ENCODE data around the gene GNG13. TPM values are rescaled to one million over a fixed set of nuclear protein-coding genes. Genes with fewer than 3 reads are reported as not detected.

Gene GNG13
- total RNA-seq = not detected
- polyA plus RNA-seq = not detected
- long read RNA-seq, donor 1 = 0 reads
- long read RNA-seq, donor 2 = 0 reads
- long read RNA-seq, donor 3 = 0 reads

GRCh38 chr16:799948-800833 is at the start of gene GNG13:
Gene GNG13, minus strand, starts transcription at chr16:800734. Its CDS starts 1,657 bp downstream, at chr16:799077.
- Histone ChIP-seq H3K27me3 (peaks cover 17 to 63% (median 33%) of the 10 kb centered on the region in 9 donors), H3K36me3 (no peaks in the 10 kb centered on the region), H3K4me1 (peaks cover 0 to 9% (median 0%) of the 10 kb centered on the region in 12 donors), H3K4me3 (no peak within 1 kb of the TSS), H3K9me3 (no peaks in the 10 kb centered on the region), H3K27ac (no peak within 1 kb of the TSS)
- no peak for ATAC-seq
- TF ChIP-seq POLR2A (IDR thresholded peaks at IDR 0.05) (no peak), CTCF (IDR thresholded peaks at IDR 0.05) (no peak)
- 2 to 13% (median 5%) methylated on average over 20 to 57 of the region's 57 CpGs for WGBS, 4 donors
- peak in 1 of 5 donors; percentile 54 for DNase-seq
- intact Hi-C loops (cut with DNase I) = no loop called here

GRCh38 chr16:848510-849253 is 48.1 kb upstream of the GNG13 start:
- intact Hi-C loops (cut with DNase I) = no loop called here
- no peaks in the 10 kb centered on the region for H3K4me1 ChIP-seq
- H3K27me3 ChIP-seq = no peaks in the 10 kb centered on the region
- DNase-seq (peak in 3 of 5 donors; percentile 11 to 25 (median 14)), ATAC-seq (no peak)
- WGBS, 4 donors = 94 to 96% (median 95%) methylated on average over 44 of the region's 44 CpGs
- H3K27ac ChIP-seq = no peak overlapping the region
- H3K9me3 ChIP-seq = peaks cover 0 to 3% (median 0%) of the 10 kb centered on the region in 12 donors
- H3K36me3 ChIP-seq = no peaks in the 10 kb centered on the region
- no peak overlapping the region for H3K4me3 ChIP-seq
- TF ChIP-seq CTCF (IDR thresholded peaks at IDR 0.05) (no peak), POLR2A (IDR thresholded peaks at IDR 0.05) (no peak)

GRCh38 chr16:847681-848445 is 47.3 kb upstream of the GNG13 start:
- DNase-seq (peak in 3 of 5 donors; percentile 15 to 57 (median 22)), ATAC-seq (no peak)
- no peak for TF ChIP-seq CTCF (IDR thresholded peaks at IDR 0.05)
- TF ChIP-seq POLR2A (IDR thresholded peaks at IDR 0.05) = no peak
- H3K4me1 ChIP-seq = no peaks in the 10 kb centered on the region
- H3K27ac ChIP-seq = no peak overlapping the region
- intact Hi-C loops (cut with DNase I) = no loop called here
- H3K36me3 ChIP-seq = no peaks in the 10 kb centered on the region
- H3K9me3 ChIP-seq = peaks cover 0 to 3% (median 0%) of the 10 kb centered on the region in 12 donors
- no peak overlapping the region for H3K4me3 ChIP-seq
- peaks cover 0 to 4% (median 0%) of the 10 kb centered on the region in 9 donors for H3K27me3 ChIP-seq
- WGBS, 4 donors = 92 to 96% (median 94%) methylated on average over 32 to 33 of the region's 33 CpGs

Data from heart left ventricle (tissue), 16 donors.